Stimulated activated CD4-positive, alpha-beta T cell treated with anti-CD3 and anti-CD28 coated beads, Interleukin-4, amount 100 ng/mL, for 48 hours (primary cell): ENCODE results near the gene KCNK13.
A peak's percentile ranks its signal among the peaks of the same experiment; 100 is the strongest.
"Not testable (repeated sequence)": the region's sequence is repeated elsewhere in the genome, so short reads cannot be mapped to it uniquely, and the experiment has no call there.

Experiments used
- DNase-seq, 2 donors: peaks; one replicate each; pipeline ENCODE4 v3.0.0-alpha.2; 2020; ENCODE audit warnings: low read depth in 2 of 2

KCNK13 gene

GRCh38 chr14:90193925-90194324 is 132.1 kb downstream of the KCNK13 start:
- DNase-seq, result peak in 1 of 2 donors; percentile 14

- no peak for DNase-seq
These were observed 132.9 kb downstream of the KCNK13 start for GRCh38 chr14:90194706-90195105.

GRCh38 chr14:90198541-90199060 is 136.8 kb downstream of the KCNK13 start:
- no peak for DNase-seq

- not testable (repeated sequence) for DNase-seq
These were observed 138.8 kb downstream of the KCNK13 start for GRCh38 chr14:90200546-90200945.

- DNase-seq, result no peak
These were observed 139.6 kb downstream of the KCNK13 start for GRCh38 chr14:90201344-90201743.

GRCh38 chr14:90204516-90204915 is 142.7 kb downstream of the KCNK13 start:
- DNase-seq, result no peak

GRCh38 chr14:90213099-90213748 is 151.4 kb downstream of the KCNK13 start:
- DNase-seq, result no peak

- DNase-seq, result no peak
These were observed 166.7 kb downstream of the KCNK13 start for GRCh38 chr14:90228478-90228877.

- DNase-seq, result not testable (repeated sequence)
These were observed 168.1 kb downstream of the KCNK13 start for GRCh38 chr14:90229942-90230341.
